Immature natural killer cell (primary cell): ENCODE measurements around the gene IL17REL. TPM values are rescaled to one million over a fixed set of nuclear protein-coding genes. Genes with fewer than 3 reads are reported as not detected.

Experiments used
- DNase-seq, 3 donors: peaks; one replicate each; pipeline ENCODE4 v3.0.0; 2022; ENCODE audit warnings: mixed read lengths in 1 of 3
- H3K27ac Mint-ChIP-seq, 6 donors: one replicate each; pipeline ENCODE4 v1.8.0; 2020; ENCODE audit warnings: mixed read lengths in 6 of 6, mild to moderate bottlenecking in 5 of 6, inconsistent platforms in 4 of 6, moderate library complexity in 3 of 6
- H3K27me3 Mint-ChIP-seq, 3 donors: one replicate each; pipeline ENCODE4 v1.8.0; 2020 to 2021; ENCODE audit warnings: low read depth in 3 of 3, mild to moderate bottlenecking in 3 of 3, mixed read lengths in 3 of 3, moderate library complexity in 3 of 3, inconsistent platforms in 1 of 3
- H3K36me3 Mint-ChIP-seq, 3 donors: one replicate each; pipeline ENCODE4 v1.8.0; 2020; ENCODE audit warnings: mixed read lengths in 3 of 3, inconsistent platforms in 2 of 3, mild to moderate bottlenecking in 2 of 3
- H3K4me1 Mint-ChIP-seq, 2 donors: one replicate each; pipeline ENCODE4 v1.8.0; 2020; ENCODE audit warnings: inconsistent platforms in 2 of 2, mild to moderate bottlenecking in 2 of 2, mixed read lengths in 2 of 2, moderate library complexity in 1 of 2
- H3K4me3 Mint-ChIP-seq, 5 donors: one replicate each; pipeline ENCODE4 v1.8.0; 2020; ENCODE audit warnings: mild to moderate bottlenecking in 5 of 5, mixed read lengths in 5 of 5, inconsistent platforms in 3 of 5, moderate library complexity in 3 of 5
- H3K9me3 Mint-ChIP-seq, 6 donors: one replicate each; pipeline ENCODE4 v1.8.0; 2020; ENCODE audit warnings: mild to moderate bottlenecking in 6 of 6, mixed read lengths in 6 of 6, inconsistent platforms in 4 of 6, moderate library complexity in 3 of 6
- polyA plus RNA-seq, 3 donors: library from polyadenylated mRNA; unstranded; fragments of 300-500 nt; fragmentation: Illumina TruSeq; gene quantifications; one replicate each; pipeline ENCODE4 v1.2.3, GENCODE V29; 2021

IL17REL gene
- polyA plus RNA-seq, 3 donors from 2014 or later: not detected

DNA sequence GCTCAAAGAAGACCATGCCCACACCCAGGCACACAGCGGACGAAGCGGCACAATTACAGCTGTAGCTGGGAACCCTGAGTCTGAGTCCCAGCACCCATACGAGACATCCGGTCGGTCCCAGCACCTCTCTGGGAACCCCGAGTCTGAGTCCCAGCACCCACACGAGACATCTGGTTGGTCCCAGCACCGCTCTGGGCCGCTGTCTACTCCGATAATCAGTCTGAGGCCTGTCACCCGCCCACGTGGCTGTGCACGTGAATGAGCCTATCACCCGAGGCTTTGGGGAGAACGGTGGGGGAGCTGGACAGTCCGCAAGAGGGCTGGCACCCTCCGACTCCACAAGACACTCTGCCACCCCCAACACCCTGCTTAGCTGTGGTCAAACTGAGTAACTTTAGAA is 39.4 kb upstream of the IL17REL start:
- peaks cover 0 to 6% (median 3%) of the 10 kb centered on the region in 6 donors for H3K9me3 Mint-ChIP-seq
- no peak for DNase-seq
- H3K36me3 Mint-ChIP-seq: no peaks in the 10 kb centered on the region
- H3K27me3 Mint-ChIP-seq: peaks cover 2 to 7% (median 2%) of the 10 kb centered on the region in 3 donors
- no peaks in the 10 kb centered on the region for H3K4me1 Mint-ChIP-seq
- no peak overlapping the region for H3K27ac Mint-ChIP-seq
- H3K4me3 Mint-ChIP-seq: no peak overlapping the region

GRCh38 chr22:50049299-50050195 is 37.0 kb upstream of the IL17REL start:
- no peak overlapping the region for H3K27ac Mint-ChIP-seq
- no peaks in the 10 kb centered on the region for H3K36me3 Mint-ChIP-seq
- H3K4me3 Mint-ChIP-seq: no peak overlapping the region
- H3K9me3 Mint-ChIP-seq: peaks cover 0 to 6% (median 3%) of the 10 kb centered on the region in 6 donors
- H3K27me3 Mint-ChIP-seq: peaks cover 0 to 5% (median 2%) of the 10 kb centered on the region in 3 donors
- peaks cover 4% of the 10 kb centered on the region in 2 donors for H3K4me1 Mint-ChIP-seq
- DNase-seq: no peak

DNA sequence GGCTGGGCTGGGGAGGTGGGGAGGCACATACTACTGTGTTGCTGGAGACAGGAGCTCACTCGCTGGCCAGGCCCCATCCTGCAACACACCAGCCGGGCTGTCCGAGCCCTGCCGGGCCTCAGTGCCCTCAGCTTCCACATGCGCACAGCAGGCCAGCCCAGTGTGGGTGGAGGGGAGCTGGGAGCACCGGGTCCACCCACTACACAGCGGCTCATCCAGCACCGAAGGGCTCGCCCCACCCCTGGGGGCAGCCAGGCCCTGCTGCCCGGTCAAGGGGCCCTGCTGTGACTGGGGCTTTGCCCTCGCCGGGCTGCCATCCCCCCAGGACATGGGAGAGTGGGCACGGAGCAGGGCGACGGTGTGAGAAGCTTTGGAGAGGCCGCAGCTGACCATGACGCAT is 36.3 kb upstream of the IL17REL start:
- Mint-ChIP-seq H3K4me1 (peaks cover 10 to 11% of the 10 kb centered on the region in 2 donors), H3K27me3 (peaks cover 0 to 5% (median 2%) of the 10 kb centered on the region in 3 donors), H3K36me3 (no peaks in the 10 kb centered on the region), H3K27ac (no peak overlapping the region), H3K4me3 (no peak overlapping the region), H3K9me3 (peaks cover 0 to 4% (median 1%) of the 10 kb centered on the region in 6 donors)
- DNase-seq: no peak

- peaks cover 13 to 18% of the 10 kb centered on the region in 2 donors for H3K4me1 Mint-ChIP-seq
- peaks cover 1 to 5% (median 4%) of the 10 kb centered on the region in 3 donors for H3K27me3 Mint-ChIP-seq
- H3K36me3 Mint-ChIP-seq: no peaks in the 10 kb centered on the region
- H3K4me3 Mint-ChIP-seq: no peak overlapping the region
- no peak for DNase-seq
- no peaks in the 10 kb centered on the region for H3K9me3 Mint-ChIP-seq
- H3K27ac Mint-ChIP-seq: no peak overlapping the region
These were observed 35.6 kb upstream of the IL17REL start for GRCh38 chr22:50048061-50048765.

GRCh38 chr22:50047346-50047745 is 34.8 kb upstream of the IL17REL start:
- peaks cover 13 to 19% of the 10 kb centered on the region in 2 donors for H3K4me1 Mint-ChIP-seq
- no peak overlapping the region for H3K4me3 Mint-ChIP-seq
- no peak overlapping the region for H3K27ac Mint-ChIP-seq
- peaks cover 0 to 5% (median 4%) of the 10 kb centered on the region in 3 donors for H3K27me3 Mint-ChIP-seq
- no peak for DNase-seq
- H3K36me3 Mint-ChIP-seq: no peaks in the 10 kb centered on the region
- H3K9me3 Mint-ChIP-seq: no peaks in the 10 kb centered on the region

DNA sequence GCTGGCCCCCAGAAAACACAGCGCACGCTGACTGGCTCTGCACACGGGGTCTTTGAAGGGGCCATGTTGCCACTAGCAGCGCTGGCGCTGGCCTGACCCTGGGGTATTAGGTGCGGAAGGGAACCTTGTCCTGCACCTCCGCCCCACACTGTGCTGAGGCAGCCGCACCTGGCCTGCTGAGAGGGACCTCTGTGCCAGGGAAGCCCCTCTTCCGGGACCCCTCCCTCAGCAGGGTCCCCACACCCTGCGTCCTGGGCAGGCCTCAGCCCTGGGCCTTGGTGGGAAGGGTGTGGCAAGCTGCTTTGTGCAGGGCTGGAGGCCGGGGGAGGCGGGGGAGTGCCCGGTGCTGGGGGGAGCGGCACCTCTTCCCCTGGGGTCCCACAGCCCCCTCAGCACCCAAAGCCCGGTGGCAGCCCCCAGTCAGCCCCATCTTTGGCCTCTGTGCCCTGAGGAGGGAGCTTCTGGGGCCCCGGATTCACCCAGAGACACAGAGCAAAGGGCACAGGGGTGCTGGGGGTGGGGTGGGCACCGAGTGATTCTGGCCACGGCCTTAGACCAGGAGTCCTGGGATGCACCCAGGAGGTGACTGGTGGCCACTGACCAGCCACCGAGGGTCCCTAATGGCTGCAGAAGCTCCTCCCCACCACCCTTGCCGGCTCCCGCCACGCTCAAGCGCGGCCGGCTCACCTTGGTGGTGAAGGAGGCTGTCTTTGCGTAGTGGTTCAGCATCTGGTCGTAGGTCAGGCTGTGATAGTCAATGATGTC is 34.1 kb upstream of the IL17REL start:
- no peaks in the 10 kb centered on the region for H3K9me3 Mint-ChIP-seq
- H3K4me3 Mint-ChIP-seq: no peak overlapping the region
- DNase-seq: no peak
- H3K27me3 Mint-ChIP-seq: peaks cover 0 to 5% (median 4%) of the 10 kb centered on the region in 3 donors
- no peak overlapping the region for H3K27ac Mint-ChIP-seq
- no peaks in the 10 kb centered on the region for H3K36me3 Mint-ChIP-seq
- H3K4me1 Mint-ChIP-seq: peaks cover 13 to 19% of the 10 kb centered on the region in 2 donors

DNA sequence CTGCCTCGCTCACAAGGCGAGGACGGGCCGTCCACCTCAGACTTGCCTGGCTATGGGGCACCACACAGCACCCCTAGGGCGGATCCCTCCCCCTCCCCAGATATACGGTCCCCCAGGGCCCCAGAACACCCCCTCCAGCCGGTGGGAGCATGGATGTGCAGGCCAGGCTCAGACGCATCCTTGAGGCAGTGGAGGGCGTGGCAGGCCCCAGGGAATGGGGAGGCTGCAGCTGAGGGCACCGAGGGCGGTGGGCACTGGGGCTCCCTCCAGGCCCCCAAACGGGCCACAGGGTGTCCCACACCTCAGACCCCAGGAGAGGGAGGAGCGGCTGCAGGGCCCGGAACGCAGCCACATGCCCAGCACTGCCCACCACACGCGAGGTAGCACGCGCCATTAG is 33.5 kb upstream of the IL17REL start:
- Mint-ChIP-seq H3K9me3 (no peaks in the 10 kb centered on the region), H3K27me3 (peaks cover 0 to 4% (median 3%) of the 10 kb centered on the region in 3 donors), H3K4me1 (peaks cover 13 to 19% of the 10 kb centered on the region in 2 donors), H3K4me3 (no peak overlapping the region), H3K36me3 (no peaks in the 10 kb centered on the region), H3K27ac (no peak overlapping the region)
- no peak for DNase-seq

GRCh38 chr22:50045211-50046018 is 32.9 kb upstream of the IL17REL start:
- Mint-ChIP-seq H3K36me3 (no peaks in the 10 kb centered on the region), H3K27ac (no peak overlapping the region), H3K9me3 (no peaks in the 10 kb centered on the region), H3K4me3 (no peak overlapping the region), H3K27me3 (peaks cover 0 to 4% (median 3%) of the 10 kb centered on the region in 3 donors), H3K4me1 (peaks cover 13 to 19% of the 10 kb centered on the region in 2 donors)
- no peak for DNase-seq

GRCh38 chr22:50044485-50045118 is 32.0 kb upstream of the IL17REL start:
- Mint-ChIP-seq H3K4me1 (peaks cover 13 to 19% of the 10 kb centered on the region in 2 donors), H3K27ac (peak overlapping the region in 4 of 6 donors; percentile 41 to 52 (median 46)), H3K36me3 (no peaks in the 10 kb centered on the region), H3K4me3 (peak overlapping the region; percentile 24 to 66 (median 47)), H3K27me3 (peaks cover 0 to 4% (median 3%) of the 10 kb centered on the region in 3 donors), H3K9me3 (no peaks in the 10 kb centered on the region)
- peak; percentile 41 to 52 (median 41) for DNase-seq

- Mint-ChIP-seq H3K4me3 (no peak overlapping the region), H3K27me3 (peaks cover 0 to 4% (median 2%) of the 10 kb centered on the region in 3 donors), H3K9me3 (peaks cover 0 to 4% (median under 1%) of the 10 kb centered on the region in 6 donors), H3K36me3 (no peaks in the 10 kb centered on the region), H3K4me1 (peaks cover 13 to 19% of the 10 kb centered on the region in 2 donors), H3K27ac (no peak overlapping the region)
- DNase-seq: no peak
These were observed 28.9 kb upstream of the IL17REL start for GRCh38 chr22:50041361-50042065.

- H3K27me3 Mint-ChIP-seq: peaks cover 0 to 4% (median 2%) of the 10 kb centered on the region in 3 donors
- no peak overlapping the region for H3K27ac Mint-ChIP-seq
- no peaks in the 10 kb centered on the region for H3K36me3 Mint-ChIP-seq
- H3K9me3 Mint-ChIP-seq: peaks cover 0 to 4% (median under 1%) of the 10 kb centered on the region in 6 donors
- no peak overlapping the region for H3K4me3 Mint-ChIP-seq
- no peak for DNase-seq
- peaks cover 13 to 19% of the 10 kb centered on the region in 2 donors for H3K4me1 Mint-ChIP-seq
These were observed 28.2 kb upstream of the IL17REL start for GRCh38 chr22:50040717-50041116.
